Aorta (tissue), 5 donors: ENCODE data around the gene MFF. TPM values are rescaled to one million over a fixed set of nuclear protein-coding genes. Genes with fewer than 3 reads are reported as not detected.

Experiments used
- ATAC-seq: fragments of 200-7000 bp; cut with Tn5 transposase; one replicate; pipeline ENCODE4 v1.9.1; 2022; ENCODE audit warnings: moderate library complexity; ENCODE audit not compliant: low FRiP score
- DNase-seq, 2 donors: peaks; one replicate each; pipeline ENCODE4 v3.0.0-alpha.2; 2020
- H3K27ac ChIP-seq, 2 donors: one replicate each; pipeline ENCODE4 v1.5.1; 2013; ENCODE audit warnings: low read length in 2 of 2, mild to moderate bottlenecking in 2 of 2, moderate library complexity in 2 of 2, control low read depth in 1 of 2, inconsistent platforms in 1 of 2, low read depth in 1 of 2
- H3K27me3 ChIP-seq, 2 donors: one replicate each; pipeline ENCODE4 v1.6.1; 2013; ENCODE audit warnings: control low read depth in 1 of 2, low read length in 1 of 2, mild to moderate bottlenecking in 1 of 2, moderate library complexity in 1 of 2; ENCODE audit not compliant: insufficient read depth in 2 of 2, control insufficient read depth in 1 of 2
- H3K36me3 ChIP-seq, 2 donors: one replicate each; pipeline ENCODE4 v1.6.1; 2013; ENCODE audit warnings: control low read depth in 1 of 2, low read length in 1 of 2, mild to moderate bottlenecking in 1 of 2; ENCODE audit not compliant: insufficient read depth in 2 of 2, control insufficient read depth in 1 of 2
- H3K4me1 ChIP-seq, 2 donors: one replicate each; pipeline ENCODE4 v1.6.1; 2013; ENCODE audit warnings: low read length in 2 of 2, control low read depth in 1 of 2, mild to moderate bottlenecking in 1 of 2, moderate library complexity in 1 of 2; ENCODE audit not compliant: insufficient read depth in 2 of 2, control insufficient read depth in 1 of 2
- H3K4me3 ChIP-seq, 2 donors: one replicate each; pipeline ENCODE4 v1.5.1; 2013; ENCODE audit warnings: low read length in 2 of 2, control low read depth in 1 of 2, mild to moderate bottlenecking in 1 of 2
- H3K9me3 ChIP-seq: one replicate; pipeline ENCODE4 v1.6.1; 2013; ENCODE audit warnings: mild to moderate bottlenecking, low read length; ENCODE audit not compliant: control insufficient read depth
- WGBS, 2 donors: extraction: QIAGEN DNeasy Blood & Tissue Kit; methylation state at CpG; one replicate each; pipeline ENCODE4 v1.1.7; 2013; 5-methylcytosine and 5-hydroxymethylcytosine counted together
- intact Hi-C, 2 donors: fragments of 100-400 bp; cut with DNase I; formaldehyde crosslinking; loops; one replicate each; pipeline versions ENCODE4 v1.14.2 to v1.15.0; 2022
- polyA plus RNA-seq, 2 donors: library from polyadenylated mRNA; stranded (reverse); fragments of 200-250 nt; gene quantifications; one replicate each; pipeline ENCODE4 v1.2.3, GENCODE V29; 2013
- total RNA-seq, 2 donors: library from RNA; stranded (reverse); fragmentation: NEBNext Ultra II Directional; extraction: Animal tissue kit (Norgen Biotek cat#: 25700); gene quantifications; one replicate each; pipeline ENCODE4 v1.2.1, GENCODE V29; 2021
- donor health status: healthy with polysubstance abuse.
- donor health status: Bipolar disorder and iron deficiency.
- donor health status: DM: no; HTN: no; CAD: no.
- donor health status: DM: no; HTN: no; CAD: no.
- donor health status: DM: yes; HTN: yes; CAD: no.

MFF gene
- total and polyA plus RNA-seq, 4 donors: 57.4 to 119 (median 87.2) TPM

GRCh38 chr2:227388537-227389011, 63.5 kb downstream of the MFF start:
- WGBS, 2 donors: 61 to 68% methylated on average over 7 of the region's 7 CpGs
- Histone ChIP-seq H3K9me3 (no peaks in the 10 kb centered on the region), H3K27me3 (no peaks in the 10 kb centered on the region), H3K36me3 (no peaks in the 10 kb centered on the region), H3K4me1 (no peaks in the 10 kb centered on the region), H3K4me3 (no peak overlapping the region), H3K27ac (no peak overlapping the region)
- no peak for ATAC-seq
- intact Hi-C loops: no loop called here
- no peak for DNase-seq

GRCh38 chr2:227389231-227389630, 64.2 kb downstream of the MFF start:
- intact Hi-C loops: no loop called here
- 85 to 89% methylated on average over 3 of the region's 3 CpGs for WGBS, 2 donors

GRCh38 chr2:227389661-227390060, 64.6 kb downstream of the MFF start:
- H3K27ac ChIP-seq: no peak overlapping the region
- H3K9me3 ChIP-seq: no peaks in the 10 kb centered on the region
- intact Hi-C loops: no loop called here
- H3K4me1 ChIP-seq: no peaks in the 10 kb centered on the region
- no peaks in the 10 kb centered on the region for H3K36me3 ChIP-seq
- DNase-seq (no peak), ATAC-seq (no peak)
- H3K27me3 ChIP-seq: no peaks in the 10 kb centered on the region
- H3K4me3 ChIP-seq: no peak overlapping the region
- 94 to 95% methylated on average over 7 of the region's 7 CpGs for WGBS, 2 donors

More at GRCh38 chr2:227389231-227389630, 64.2 kb downstream of the MFF start:
- H3K27me3 ChIP-seq: no peaks in the 10 kb centered on the region
- no peak overlapping the region for H3K27ac ChIP-seq
- no peaks in the 10 kb centered on the region for H3K36me3 ChIP-seq
- H3K9me3 ChIP-seq: no peaks in the 10 kb centered on the region
- ATAC-seq: no peak
- H3K4me1 ChIP-seq: no peaks in the 10 kb centered on the region
- H3K4me3 ChIP-seq: no peak overlapping the region
- DNase-seq: no peak

GRCh38 chr2:227390468-227391256, 65.6 kb downstream of the MFF start:
- 84 to 87% methylated on average over 17 of the region's 17 CpGs for WGBS, 2 donors
- H3K27me3 ChIP-seq: no peaks in the 10 kb centered on the region
- H3K4me1 ChIP-seq: no peaks in the 10 kb centered on the region
- DNase-seq (no peak), ATAC-seq (no peak)
- no peaks in the 10 kb centered on the region for H3K36me3 ChIP-seq
- intact Hi-C loops: no loop called here
- no peak overlapping the region for H3K27ac ChIP-seq
- H3K9me3 ChIP-seq: no peaks in the 10 kb centered on the region
- no peak overlapping the region for H3K4me3 ChIP-seq

GRCh38 chr2:227394401-227394800, 69.3 kb downstream of the MFF start:
- Histone ChIP-seq H3K4me3 (no peak overlapping the region), H3K27me3 (no peaks in the 10 kb centered on the region), H3K36me3 (no peaks in the 10 kb centered on the region), H3K27ac (no peak overlapping the region), H3K4me1 (no peaks in the 10 kb centered on the region), H3K9me3 (no peaks in the 10 kb centered on the region)
- intact Hi-C loops: no loop called here
- DNase-seq (no peak), ATAC-seq (no peak)
- WGBS, 2 donors: 44 to 48% methylated on average over 2 of the region's 2 CpGs

- WGBS, 2 donors: 83 to 86% methylated on average over 1 of the region's 1 CpG
- H3K27me3 ChIP-seq: no peaks in the 10 kb centered on the region
- no peaks in the 10 kb centered on the region for H3K9me3 ChIP-seq
- ATAC-seq (no peak), DNase-seq (no peak)
- H3K4me3 ChIP-seq: no peak overlapping the region
- no peak overlapping the region for H3K27ac ChIP-seq
- no peaks in the 10 kb centered on the region for H3K4me1 ChIP-seq
- H3K36me3 ChIP-seq: no peaks in the 10 kb centered on the region
- intact Hi-C loops: no loop called here
Measured at GRCh38 chr2:227395556-227395955, 70.5 kb downstream of the MFF start.

- ATAC-seq (no peak), DNase-seq (no peak)
- Histone ChIP-seq H3K9me3 (no peaks in the 10 kb centered on the region), H3K27ac (no peak overlapping the region), H3K4me3 (no peak overlapping the region), H3K27me3 (no peaks in the 10 kb centered on the region), H3K4me1 (no peaks in the 10 kb centered on the region), H3K36me3 (no peaks in the 10 kb centered on the region)
- 70 to 78% methylated on average over 4 of the region's 4 CpGs for WGBS, 2 donors
- intact Hi-C loops: no loop called here
Measured at GRCh38 chr2:227397562-227397961, 72.5 kb downstream of the MFF start.

GRCh38 chr2:227398684-227399670, 73.9 kb downstream of the MFF start:
- ATAC-seq (no peak), DNase-seq (no peak)
- WGBS, 2 donors: 65 to 70% methylated on average over 4 of the region's 4 CpGs
- no peak overlapping the region for H3K4me3 ChIP-seq
- H3K9me3 ChIP-seq: no peaks in the 10 kb centered on the region
- H3K27ac ChIP-seq: no peak overlapping the region
- intact Hi-C loops: no loop called here
- no peaks in the 10 kb centered on the region for H3K27me3 ChIP-seq
- H3K36me3 ChIP-seq: no peaks in the 10 kb centered on the region
- no peaks in the 10 kb centered on the region for H3K4me1 ChIP-seq
